GM12878 (cell line): ENCODE results near the gene TMEM18. TPM values are rescaled to one million over a fixed set of nuclear protein-coding genes. Genes with fewer than 3 reads are reported as not detected.

Source experiments
- ATAC-seq: fragments of 200-7000 bp; cut with Tn5 transposase; 3 replicates; pipeline ENCODE4 v1.9.1; 2020; ENCODE audit warnings: mild to moderate bottlenecking, moderate library complexity
- BruUV-seq: library from RNA; stranded (reverse); fragments of 400-500 nt; replicated peaks from 2 replicates; lab custom pipeline; 2021; lab: Mats Ljungman, UMichigan
- CTCF ChIA-PET: fragments of 300-600 bp; sonication (Branson Sonifier 250); formaldehyde crosslinking; extraction: SDS; loops from one replicate; lab custom pipeline; 2021; ENCODE audit warnings: inconsistent platforms; lab: Yijun Ruan, JAX
- POLR2A ChIA-PET: fragments of 350-600 bp; formaldehyde crosslinking; extraction: SDS; loops from one replicate; lab custom pipeline; 2021; ENCODE audit warnings: inconsistent platforms; lab: Charles Lee
- RAD21 ChIA-PET: fragments of 300-600 bp; sonication (Branson Sonifier 250); formaldehyde crosslinking; loops from one replicate; lab custom pipeline; 2023; ENCODE audit warnings: antibody characterized with exemption; ENCODE audit not compliant: unreplicated experiment; lab: Charles Lee
- SMC1A ChIA-PET: fragments of 300-600 bp; sonication (Branson Sonifier 250); formaldehyde crosslinking; loops from one replicate; lab custom pipeline; 2023; ENCODE audit not compliant: unreplicated experiment, uncharacterized antibody; lab: Charles Lee
- DNase-seq: peaks from one replicate; pipeline ENCODE4 v3.0.0-alpha.2; 2011; ENCODE audit warnings: low read depth, low spot score
- FAIRE-seq: peaks from 3 replicates; lab custom pipeline; 2011; peaks lifted over from hg19 to GRCh38; lab: Jason Lieb, UNC
- H2AFZ ChIP-seq: 2 replicates; pipeline ENCODE4 v1.6.0; 2011; ENCODE audit warnings: low read depth, low read length, control low read depth; ENCODE audit not compliant: control insufficient read depth
- H3K27ac ChIP-seq: 2 replicates; pipeline ENCODE4 v1.5.1; 2011; ENCODE audit warnings: control low read depth; ENCODE audit not compliant: control insufficient read depth, insufficient read depth
- H3K27me3 ChIP-seq, 2 experiments: replicated peaks in 1 of 2; 2 replicates each; pipeline versions ENCODE4 v1.6.0 to v1.6.1; 2011; ENCODE audit warnings: low read length in 1 of 2; ENCODE audit not compliant: control insufficient read depth in 2 of 2, insufficient read depth in 2 of 2
- H3K36me3 ChIP-seq, 2 experiments: 2 replicates each; pipeline ENCODE4 v1.5.1; 2011; ENCODE audit warnings: low read length in 1 of 2; ENCODE audit not compliant: control insufficient read depth in 2 of 2, insufficient read depth in 2 of 2
- H3K4me1 ChIP-seq: 2 replicates; pipeline ENCODE4 v1.6.1; 2011; ENCODE audit warnings: mild to moderate bottlenecking, low read length, moderate library complexity, mixed read lengths; ENCODE audit not compliant: control insufficient read depth, insufficient read depth
- H3K4me2 ChIP-seq: 2 replicates; pipeline ENCODE4 v1.6.0; 2011; ENCODE audit warnings: control low read depth; ENCODE audit not compliant: control insufficient read depth, insufficient read depth
- H3K4me3 ChIP-seq: fragments of 200-600 bp; sonication (generic); 2 replicates; pipeline ENCODE4 v1.5.1; 2016
- H3K79me2 ChIP-seq: 2 replicates; pipeline ENCODE4 v1.6.0; 2011; ENCODE audit warnings: low read length; ENCODE audit not compliant: control insufficient read depth, insufficient read depth
- H3K9ac ChIP-seq: 2 replicates; pipeline ENCODE4 v1.8.0; 2011; ENCODE audit warnings: low read length, control low read depth, mixed read lengths; ENCODE audit not compliant: control insufficient read depth, insufficient read depth
- H3K9me3 ChIP-seq: replicated peaks from 3 replicates; pipeline ENCODE4 v1.5.1; 2011; ENCODE audit warnings: mild to moderate bottlenecking, low read length; ENCODE audit not compliant: control insufficient read depth, insufficient read depth
- H4K20me1 ChIP-seq: 2 replicates; pipeline ENCODE4 v1.6.0; 2011; ENCODE audit not compliant: control insufficient read depth, insufficient read depth
- ATF2 ChIP-seq: IDR thresholded peaks from 2 replicates; pipeline ENCODE4 v1.6.1; 2012; ENCODE audit warnings: low read length, inconsistent platforms
- BRCA1 ChIP-seq: IDR thresholded peaks from 2 replicates; pipeline ENCODE4 v1.6.1; 2011; ENCODE audit warnings: low read depth, low read length, improper control_type of control experiment
- POLR2AphosphoS5 ChIP-seq: IDR thresholded peaks from 2 replicates; pipeline ENCODE4 v1.6.1; 2011; ENCODE audit warnings: mild to moderate bottlenecking, low read length, inconsistent platforms
- REST ChIP-seq: IDR thresholded peaks from 2 replicates; pipeline ENCODE4 v1.6.1; 2012; ENCODE audit warnings: mild to moderate bottlenecking, low read depth, low read length
- RFX5 ChIP-seq: IDR thresholded peaks from 2 replicates; pipeline ENCODE4 v1.6.1; 2011; ENCODE audit warnings: low read depth, low read length, improper control_type of control experiment
- SMAD1 ChIP-seq: fragments of 450-650 bp; IDR thresholded peaks from 2 replicates; pipeline ENCODE4 v1.6.1; 2018; ENCODE audit warnings: mild to moderate bottlenecking, low read depth; ENCODE audit not compliant: partially characterized antibody
- ZNF592 ChIP-seq: fragments of 450-650 bp; IDR thresholded peaks from 2 replicates; pipeline ENCODE4 v1.6.1; 2017; ENCODE audit warnings: mild to moderate bottlenecking, moderate library complexity
- WGBS: methylation state at CpG from one replicate; pipeline ENCODE4 v1.1.6; 2016; ENCODE audit warnings: low lambda C conversion rate; ENCODE audit not compliant: insufficient replicate concordance, insufficient coverage; ENCODE audit errors: missing lambda C conversion rate; 5-methylcytosine and 5-hydroxymethylcytosine counted together
- in situ Hi-C: fragments of 300-500 bp; cut with MboI; formaldehyde crosslinking; loops from 9 replicates; pipeline ENCODE4 v1.14.3; 2018; ENCODE audit warnings: mixed read lengths
- intact Hi-C: fragments of 100-400 bp; cut with micrococcal nuclease; formaldehyde crosslinking; loops from one replicate; pipeline ENCODE4 v1.14.2; 2022; ENCODE audit not compliant: unreplicated experiment
- polyA plus RNA-seq, 11 experiments: library from polyadenylated mRNA; depleted of rRNA in 4 of 11; unstranded in 6 of 11; stranded (reverse) in 5 of 11; fragments of >200 nt; fragmentation: Nextera tagmentation in 4 of 11; fragmentation: Illumina TruSeq in 1 of 11; extraction: Ambion mirVana in 4 of 11; extraction: Trizol in 1 of 11; gene quantifications; 1 replicate in 1 of 11; 2 replicates in 10 of 11; pipeline versions ENCODE4 v1.2.1 to v1.2.3, GENCODE V29; 2011 to 2016; ENCODE audit warnings: inconsistent platforms in 2 of 11, missing spikeins in 2 of 11, low read depth in 1 of 11
- total RNA-seq, 4 experiments: library from RNA; depleted of rRNA in 3 of 4; stranded (reverse); fragments of >200 nt in 3 of 4; fragmentation: Illumina TruSeq in 1 of 4; extraction: Trizol in 1 of 4; gene quantifications; 2 replicates each; pipeline versions ENCODE4 v1.2.1 to v1.2.3, GENCODE V29; 2013 to 2021

TMEM18 gene
- total and polyA plus RNA-seq, 10 of the 15 experiments (the other 5 are each of a cell fraction or from before 2014, with no cell fraction given): 11.2 to 56.3 (median 26.0) TPM

GRCh38 chr2:651951-652373, 25.2 kb downstream of the TMEM18 start:
- Histone ChIP-seq H3K4me3 (no peak overlapping the region), H3K4me1 (no peaks in the 10 kb centered on the region), H3K4me2 (no peak overlapping the region), H3K79me2 (no peaks in the 10 kb centered on the region), H3K9me3 (no peaks in the 10 kb centered on the region), H3K27ac (no peak overlapping the region), H3K9ac (no peak overlapping the region), H4K20me1 (no peaks in the 10 kb centered on the region), H3K27me3 (no peaks in the 10 kb centered on the region), H3K36me3 (no peaks in the 10 kb centered on the region), H2AFZ (no peak overlapping the region)
- no TSS peak for BruUV-seq
- no peak for DNase-seq
- ChIA-PET SMC1A (interaction anchor here (1.6 kb wide), 1 partner anchor 14 kb away, joined by 4 read pairs; no protein-coding TSS in a partner anchor), CTCF (no interaction called here), RAD21 (no interaction called here), POLR2A (no interaction called here)
- WGBS: 52% methylated on average over 12 of the region's 14 CpGs
- intact Hi-C loops: no loop called here
- no peak for FAIRE-seq
- no peak for TF ChIP-seq POLR2AphosphoS5
- TF ChIP-seq SMAD1: no peak
- no peak for TF ChIP-seq ZNF592
- no peak for TF ChIP-seq BRCA1
- TF ChIP-seq ATF2: no peak
- TF ChIP-seq REST: no peak
- no peak for TF ChIP-seq RFX5
- in situ Hi-C loops: no loop called here
- ATAC-seq: no peak
